ENCODE results near the gene RIC8A. TPM values are rescaled to one million over a fixed set of nuclear protein-coding genes. Genes with fewer than 3 reads are reported as not detected.

The RIC8A gene
- total and polyA plus RNA-seq, 4 donors: 30.6 to 77.3 (median 67.8) TPM

Other genes with a start within 250 kb of the RIC8A start
- gene SCGB1C1, start 14.6 kb upstream of the RIC8A start, total RNA-seq: not detected
- gene SCGB1C1, start 14.6 kb upstream of the RIC8A start, polyA plus RNA-seq: not detected
- 10 to 100 TPM; 50.3 to 55.4 TPM for gene BET1L, start 309 bp upstream of the RIC8A start, total RNA-seq
- 10 to 100 TPM; 24.0 to 40.1 TPM for gene BET1L, start 309 bp upstream of the RIC8A start, polyA plus RNA-seq
- gene SIRT3, start 28.6 kb downstream of the RIC8A start, total RNA-seq: 10 to 100 TPM in 1 of 2 donors, 1 to 10 TPM in 1; 8.6 to 17.6 TPM
- 10 to 100 TPM; 14.8 to 24.8 TPM for gene SIRT3, start 28.6 kb downstream of the RIC8A start, polyA plus RNA-seq
- gene PSMD13, start 29.3 kb downstream of the RIC8A start, total RNA-seq: 10 to 100 TPM; 75.4 to 80.9 TPM
- 100 to 1,000 TPM in 1 of 2 donors, 10 to 100 TPM in 1; 70.9 to 123 TPM for gene PSMD13, start 29.3 kb downstream of the RIC8A start, polyA plus RNA-seq
- gene NLRP6, start 70.7 kb downstream of the RIC8A start, total RNA-seq: under 1 TPM; 0.66 to 0.88 TPM
- gene NLRP6, start 70.7 kb downstream of the RIC8A start, polyA plus RNA-seq: 1 to 10 TPM in 1 of 2 donors, not detected in 1; 6.1 TPM
- 10 to 100 TPM; 42.1 to 61.6 TPM for gene PGGHG, start 81.4 kb downstream of the RIC8A start, total RNA-seq
- gene PGGHG, start 81.4 kb downstream of the RIC8A start, polyA plus RNA-seq: 100 to 1,000 TPM in 1 of 2 donors, 10 to 100 TPM in 1; 23.9 to 197 TPM
- not detected for gene IFITM5, start 91.8 kb downstream of the RIC8A start, total RNA-seq
- gene IFITM5, start 91.8 kb downstream of the RIC8A start, polyA plus RNA-seq: not detected
- gene IFITM2, start 100.1 kb downstream of the RIC8A start, total RNA-seq: 100 to 1,000 TPM; 695 to 841 TPM
- 1,000 to 10,000 TPM in 1 of 2 donors, 100 to 1,000 TPM in 1; 424 to 1,109 TPM for gene IFITM2, start 100.1 kb downstream of the RIC8A start, polyA plus RNA-seq
- 100 to 1,000 TPM; 278 to 311 TPM for gene IFITM1, start 106.3 kb downstream of the RIC8A start, total RNA-seq
- 10 to 100 TPM; 46.7 to 88.3 TPM for gene IFITM1, start 106.3 kb downstream of the RIC8A start, polyA plus RNA-seq
- gene IFITM3, start 113.2 kb downstream of the RIC8A start, total RNA-seq: 1,000 to 10,000 TPM; 1,112 to 1,381 TPM
- gene IFITM3, start 113.2 kb downstream of the RIC8A start, polyA plus RNA-seq: 1,000 to 10,000 TPM in 1 of 2 donors, 100 to 1,000 TPM in 1; 856 to 2,374 TPM
- 1 to 10 TPM in 1 of 2 donors, under 1 TPM in 1; 0.58 to 3.2 TPM for gene B4GALNT4, start 161.8 kb downstream of the RIC8A start, total RNA-seq
- gene B4GALNT4, start 161.8 kb downstream of the RIC8A start, polyA plus RNA-seq: 1 to 10 TPM in 1 of 2 donors, under 1 TPM in 1; 0.38 to 4.6 TPM
- under 1 TPM in 1 of 2 donors, not detected in 1; 0.42 TPM for gene PKP3, start 186.5 kb downstream of the RIC8A start, total RNA-seq
- 10 to 100 TPM in 1 of 2 donors, under 1 TPM in 1; 0.05 to 10.9 TPM for gene PKP3, start 186.5 kb downstream of the RIC8A start, polyA plus RNA-seq
- 10 to 100 TPM; 19.8 to 47.8 TPM for gene SIGIRR, start 207.3 kb downstream of the RIC8A start, total RNA-seq
- 10 to 100 TPM; 27.8 to 52.7 TPM for gene SIGIRR, start 207.3 kb downstream of the RIC8A start, polyA plus RNA-seq
- 1 to 10 TPM; 1.3 to 2.8 TPM for gene ANO9, start 234.3 kb downstream of the RIC8A start, total RNA-seq
- gene ANO9, start 234.3 kb downstream of the RIC8A start, polyA plus RNA-seq: 1 to 10 TPM in 1 of 2 donors, under 1 TPM in 1; 0.41 to 8.1 TPM
- 10 to 100 TPM; 19.2 to 34.1 TPM for gene PTDSS2, start 242.6 kb downstream of the RIC8A start, total RNA-seq
- gene PTDSS2, start 242.6 kb downstream of the RIC8A start, polyA plus RNA-seq: 10 to 100 TPM; 10.1 to 47.6 TPM

All from aorta (tissue), 4 donors.